ENCODE measurements around the gene IDUA. TPM values are rescaled to one million over a fixed set of nuclear protein-coding genes. Genes with fewer than 3 reads are reported as not detected.

IDUA gene
- total and polyA plus RNA-seq, 4 experiments from 2014 or later = 5.0 to 64.1 (median 38.7) TPM

- no peak overlapping the region for H3K27ac ChIP-seq (ENCODE audit: low read depth, low read length)
- H3K4me3 Mint-ChIP-seq = no peak overlapping the region
- no peak for DNase-seq
Measured at GRCh38 chr4:952881-953573, 33.8 kb upstream of the IDUA start.

GRCh38 chr4:953574-953915 is 33.3 kb upstream of the IDUA start:
- peaks cover 8 to 16% of the 10 kb centered on the region in 2 donors for H3K36me3 Mint-ChIP-seq
- Histone ChIP-seq H3K27me3 (ENCODE audit: insufficient read depth, low read length) (no peaks in the 10 kb centered on the region), H3K4me1 (ENCODE audit: insufficient read depth, low read length) (no peaks in the 10 kb centered on the region), H3K27ac (ENCODE audit: low read depth, low read length) (no peak overlapping the region), H3K4me3 (ENCODE audit: low read length in 2 of 2) (no peak overlapping the region), H3K36me3 (ENCODE audit: insufficient read depth, low read length) (no peaks in the 10 kb centered on the region), H3K9me3 (ENCODE audit: control insufficient read depth in 1 of 2, low read length in 2 of 2) (no peaks in the 10 kb centered on the region)
- intact Hi-C loops (cut with micrococcal nuclease) = no loop called here
- CTCF ChIA-PET (ENCODE audit: partially characterized antibody) = no interaction called here
- H3K9me3 Mint-ChIP-seq = no peaks in the 10 kb centered on the region
- peaks cover 0 to 2% (median 0%) of the 10 kb centered on the region in 4 donors for H3K4me1 Mint-ChIP-seq
- H3K4me3 Mint-ChIP-seq = no peak overlapping the region
- DNase-seq = no peak
- H3K27me3 Mint-ChIP-seq = no peaks in the 10 kb centered on the region
- POLR2A ChIA-PET (ENCODE audit: partially characterized antibody) = no interaction called here
- H3K27ac Mint-ChIP-seq = no peak overlapping the region

More at GRCh38 chr4:952881-953573, 33.8 kb upstream of the IDUA start:
- H3K27ac Mint-ChIP-seq = peak overlapping the region in 1 of 7 donors; percentile 77
- ChIA-PET POLR2A (ENCODE audit: partially characterized antibody) (no interaction called here), CTCF (ENCODE audit: partially characterized antibody) (no interaction called here)
- no peaks in the 10 kb centered on the region for H3K27me3 Mint-ChIP-seq
- no peaks in the 10 kb centered on the region for H3K36me3 ChIP-seq (ENCODE audit: insufficient read depth, low read length)
- no peaks in the 10 kb centered on the region for H3K9me3 Mint-ChIP-seq
- H3K27me3 ChIP-seq (ENCODE audit: insufficient read depth, low read length) = no peaks in the 10 kb centered on the region
- no peak overlapping the region for H3K4me3 ChIP-seq (ENCODE audit: low read length in 2 of 2)
- no peaks in the 10 kb centered on the region for H3K9me3 ChIP-seq (ENCODE audit: control insufficient read depth in 1 of 2, low read length in 2 of 2)
- intact Hi-C loops (cut with micrococcal nuclease) = no loop called here
- H3K4me1 ChIP-seq (ENCODE audit: insufficient read depth, low read length) = no peaks in the 10 kb centered on the region
- peaks cover 8 to 14% of the 10 kb centered on the region in 2 donors for H3K36me3 Mint-ChIP-seq
- peaks cover 0 to 2% (median 0%) of the 10 kb centered on the region in 4 donors for H3K4me1 Mint-ChIP-seq

GRCh38 chr4:954211-955020 is 32.4 kb upstream of the IDUA start:
- ChIA-PET CTCF (ENCODE audit: partially characterized antibody) (no interaction called here), POLR2A (ENCODE audit: partially characterized antibody) (no interaction called here)
- no peaks in the 10 kb centered on the region for H3K9me3 Mint-ChIP-seq
- no peak overlapping the region for H3K4me3 ChIP-seq (ENCODE audit: low read length in 2 of 2)
- peaks cover 0 to 2% (median 0%) of the 10 kb centered on the region in 4 donors for H3K4me1 Mint-ChIP-seq
- no peak overlapping the region for H3K27ac ChIP-seq (ENCODE audit: low read depth, low read length)
- no peaks in the 10 kb centered on the region for H3K27me3 ChIP-seq (ENCODE audit: insufficient read depth, low read length)
- H3K9me3 ChIP-seq (ENCODE audit: control insufficient read depth in 1 of 2, low read length in 2 of 2) = no peaks in the 10 kb centered on the region
- H3K27ac Mint-ChIP-seq = no peak overlapping the region
- no peak overlapping the region for H3K4me3 Mint-ChIP-seq
- no peaks in the 10 kb centered on the region for H3K27me3 Mint-ChIP-seq
- peaks cover 8 to 20% of the 10 kb centered on the region in 2 donors for H3K36me3 Mint-ChIP-seq
- H3K4me1 ChIP-seq (ENCODE audit: insufficient read depth, low read length) = no peaks in the 10 kb centered on the region
- H3K36me3 ChIP-seq (ENCODE audit: insufficient read depth, low read length) = no peaks in the 10 kb centered on the region
- no peak for DNase-seq
- intact Hi-C loops (cut with micrococcal nuclease) = no loop called here

GRCh38 chr4:955161-955921 is 31.5 kb upstream of the IDUA start:
- POLR2A ChIA-PET (ENCODE audit: partially characterized antibody) = no interaction called here
- H3K9me3 ChIP-seq (ENCODE audit: control insufficient read depth in 1 of 2, low read length in 2 of 2) = no peaks in the 10 kb centered on the region
- intact Hi-C loops (cut with micrococcal nuclease) = no loop called here
- DNase-seq = no peak
- H3K27ac ChIP-seq (ENCODE audit: low read depth, low read length) = no peak overlapping the region
- peaks cover 0 to 2% (median 0%) of the 10 kb centered on the region in 4 donors for H3K4me1 Mint-ChIP-seq
- peaks cover 8 to 20% of the 10 kb centered on the region in 2 donors for H3K36me3 Mint-ChIP-seq
- no peak overlapping the region for H3K4me3 Mint-ChIP-seq
- no peaks in the 10 kb centered on the region for H3K36me3 ChIP-seq (ENCODE audit: insufficient read depth, low read length)
- no peaks in the 10 kb centered on the region for H3K9me3 Mint-ChIP-seq
- no peak overlapping the region for H3K4me3 ChIP-seq (ENCODE audit: low read length in 2 of 2)
- no peaks in the 10 kb centered on the region for H3K27me3 Mint-ChIP-seq
- H3K27ac Mint-ChIP-seq = no peak overlapping the region
- CTCF ChIA-PET (ENCODE audit: partially characterized antibody) = no interaction called here
- H3K4me1 ChIP-seq (ENCODE audit: insufficient read depth, low read length) = no peaks in the 10 kb centered on the region
- H3K27me3 ChIP-seq (ENCODE audit: insufficient read depth, low read length) = no peaks in the 10 kb centered on the region

GRCh38 chr4:955931-956381 is 30.9 kb upstream of the IDUA start:
- POLR2A ChIA-PET (ENCODE audit: partially characterized antibody) = no interaction called here
- Mint-ChIP-seq H3K4me1 (peaks cover 0 to 2% (median 0%) of the 10 kb centered on the region in 4 donors), H3K36me3 (peaks cover 8 to 20% of the 10 kb centered on the region in 2 donors), H3K27me3 (no peaks in the 10 kb centered on the region), H3K4me3 (no peak overlapping the region), H3K27ac (no peak overlapping the region), H3K9me3 (no peaks in the 10 kb centered on the region)
- Histone ChIP-seq H3K27ac (ENCODE audit: low read depth, low read length) (no peak overlapping the region), H3K27me3 (ENCODE audit: insufficient read depth, low read length) (no peaks in the 10 kb centered on the region), H3K9me3 (ENCODE audit: control insufficient read depth in 1 of 2, low read length in 2 of 2) (no peaks in the 10 kb centered on the region), H3K4me1 (ENCODE audit: insufficient read depth, low read length) (no peaks in the 10 kb centered on the region), H3K36me3 (ENCODE audit: insufficient read depth, low read length) (no peaks in the 10 kb centered on the region), H3K4me3 (ENCODE audit: low read length in 2 of 2) (no peak overlapping the region)
- intact Hi-C loops (cut with micrococcal nuclease) = no loop called here
- CTCF ChIA-PET (ENCODE audit: partially characterized antibody) = no interaction called here
- DNase-seq = no peak

GRCh38 chr4:956531-957230 is 30.2 kb upstream of the IDUA start:
- no peak overlapping the region for H3K27ac Mint-ChIP-seq

GRCh38 chr4:957231-957580 is 29.6 kb upstream of the IDUA start:
- ChIA-PET POLR2A (ENCODE audit: partially characterized antibody) (no interaction called here), CTCF (ENCODE audit: partially characterized antibody) (no interaction called here)
- Mint-ChIP-seq H3K4me1 (peaks cover 0 to 2% (median 0%) of the 10 kb centered on the region in 4 donors), H3K4me3 (no peak overlapping the region), H3K27me3 (no peaks in the 10 kb centered on the region), H3K9me3 (no peaks in the 10 kb centered on the region), H3K27ac (no peak overlapping the region), H3K36me3 (peaks cover 8 to 21% of the 10 kb centered on the region in 2 donors)
- Histone ChIP-seq H3K4me1 (ENCODE audit: insufficient read depth, low read length) (no peaks in the 10 kb centered on the region), H3K27me3 (ENCODE audit: insufficient read depth, low read length) (no peaks in the 10 kb centered on the region), H3K36me3 (ENCODE audit: insufficient read depth, low read length) (no peaks in the 10 kb centered on the region), H3K9me3 (ENCODE audit: control insufficient read depth in 1 of 2, low read length in 2 of 2) (no peaks in the 10 kb centered on the region), H3K27ac (ENCODE audit: low read depth, low read length) (no peak overlapping the region), H3K4me3 (ENCODE audit: low read length in 2 of 2) (no peak overlapping the region)
- no peak for DNase-seq
- intact Hi-C loops (cut with micrococcal nuclease) = no loop called here

More at GRCh38 chr4:956531-957230, 30.2 kb upstream of the IDUA start:
- DNase-seq = no peak
- intact Hi-C loops (cut with micrococcal nuclease) = no loop called here
- no peaks in the 10 kb centered on the region for H3K27me3 ChIP-seq (ENCODE audit: insufficient read depth, low read length)
- Mint-ChIP-seq H3K36me3 (peaks cover 8 to 21% of the 10 kb centered on the region in 2 donors), H3K27me3 (no peaks in the 10 kb centered on the region), H3K9me3 (no peaks in the 10 kb centered on the region), H3K4me1 (peaks cover 0 to 2% (median 0%) of the 10 kb centered on the region in 4 donors), H3K4me3 (no peak overlapping the region)
- ChIA-PET CTCF (ENCODE audit: partially characterized antibody) (no interaction called here), POLR2A (ENCODE audit: partially characterized antibody) (no interaction called here)
- H3K4me1 ChIP-seq (ENCODE audit: insufficient read depth, low read length) = no peaks in the 10 kb centered on the region
- H3K9me3 ChIP-seq (ENCODE audit: control insufficient read depth in 1 of 2, low read length in 2 of 2) = no peaks in the 10 kb centered on the region
- no peak overlapping the region for H3K4me3 ChIP-seq (ENCODE audit: low read length in 2 of 2)
- no peak overlapping the region for H3K27ac ChIP-seq (ENCODE audit: low read depth, low read length)
- H3K36me3 ChIP-seq (ENCODE audit: insufficient read depth, low read length) = no peaks in the 10 kb centered on the region
